Neural progenitor cell (in vitro differentiated cells): ENCODE data around the gene INSRR.

Experiments
- CTCF ChIP-seq: fragments of 200-600 bp; sonication (generic); IDR thresholded peaks from 2 replicates; pipeline ENCODE4 v1.5.1; 2017; ENCODE audit warnings: antibody characterized with exemption, mild to moderate bottlenecking
- EZH2 ChIP-seq: fragments of 200-600 bp; sonication (generic); IDR thresholded peaks from 2 replicates; pipeline ENCODE4 v1.6.1; 2017; ENCODE audit warnings: antibody characterized with exemption, mild to moderate bottlenecking, moderate library complexity

- no peak for TF ChIP-seq CTCF
- TF ChIP-seq EZH2: no peak
Observed at GRCh38 chr1:156834322-156834721, 24.6 kb downstream of the INSRR start.
